HG02763 (cell line): ENCODE results near the gene CCNDBP1.
"Not testable (repeated sequence)": the region's sequence is repeated elsewhere in the genome, so short reads cannot be mapped to it uniquely, and the experiment has no call there.

ENCODE experiments used
- ATAC-seq: cut with Tn5 transposase; IDR thresholded peaks from one replicate; pipeline ENCODE4 v1.9.1; 2021; ENCODE audit warnings: mild to moderate bottlenecking, moderate library complexity; ENCODE audit not compliant: unreplicated experiment

Gene CCNDBP1

GRCh38 chr15:43214592-43215295, 29.5 kb downstream of the CCNDBP1 start:
- ATAC-seq, result no peak

GRCh38 chr15:43215961-43216360, 30.8 kb downstream of the CCNDBP1 start:
- no peak for ATAC-seq

GRCh38 chr15:43218908-43219706, 33.9 kb downstream of the CCNDBP1 start:
- ATAC-seq, result no peak

GRCh38 chr15:43219929-43220928, 35.0 kb downstream of the CCNDBP1 start:
- ATAC-seq, result no peak

GRCh38 chr15:43220991-43221403, 35.8 kb downstream of the CCNDBP1 start, which contains the start of gene EPB42:
Gene EPB42, minus strand, starts transcription at chr15:43221018. Its CDS starts 193 bp downstream, at chr15:43220825.
- no peak for ATAC-seq

GRCh38 chr15:43221422-43221821, 36.2 kb downstream of the CCNDBP1 start:
- ATAC-seq, result no peak

- ATAC-seq, result no peak
These were observed 40.2 kb downstream of the CCNDBP1 start for GRCh38 chr15:43225201-43225949.

- not testable (repeated sequence) for ATAC-seq
These were observed 40.7 kb downstream of the CCNDBP1 start for GRCh38 chr15:43225950-43226255.

- no peak for ATAC-seq
These were observed 41.5 kb downstream of the CCNDBP1 start for GRCh38 chr15:43226436-43227305.

- no peak for ATAC-seq
These were observed 44.8 kb downstream of the CCNDBP1 start for GRCh38 chr15:43229977-43230376.

GRCh38 chr15:43230640-43231115, 45.5 kb downstream of the CCNDBP1 start:
- ATAC-seq, result no peak

- no peak for ATAC-seq
These were observed 47.2 kb downstream of the CCNDBP1 start for GRCh38 chr15:43232289-43232874.

GRCh38 chr15:43235536-43235935, 50.3 kb downstream of the CCNDBP1 start:
- no peak for ATAC-seq

GRCh38 chr15:43237842-43238470, 52.8 kb downstream of the CCNDBP1 start:
- ATAC-seq, result no peak

- no peak for ATAC-seq
These were observed 53.5 kb downstream of the CCNDBP1 start for GRCh38 chr15:43238671-43239131.

- ATAC-seq, result no peak
These were observed 54.7 kb downstream of the CCNDBP1 start for GRCh38 chr15:43239732-43240491.

- ATAC-seq, result no peak
These were observed 55.9 kb downstream of the CCNDBP1 start for GRCh38 chr15:43241100-43241499.

- no peak for ATAC-seq
These were observed 57.4 kb downstream of the CCNDBP1 start for GRCh38 chr15:43242616-43243015.
